ENCODE data around the gene UVRAG.
"Not testable (repeated sequence)": the region's sequence is repeated elsewhere in the genome, so short reads cannot be mapped to it uniquely, and the experiment has no call there.

UVRAG gene

GRCh38 chr11:75852406-75853017 lies 37.5 kb downstream of the UVRAG start:
- H3K36me3 ChIP-seq (ENCODE audit: control insufficient read depth, insufficient read depth, low read length), result no peaks in the 10 kb centered on the region
- H3K27me3 ChIP-seq (ENCODE audit: insufficient read depth, low read length, poor library complexity), result no peaks in the 10 kb centered on the region
- no peak overlapping the region for H3K27ac ChIP-seq (ENCODE audit: low read depth, low read length)
- no peak overlapping the region for H2BK120ac ChIP-seq (ENCODE audit: low read depth, low read length)
- no peak overlapping the region for H3K4me3 ChIP-seq (ENCODE audit: low read length)
- no peaks in the 10 kb centered on the region for H3K79me1 ChIP-seq (ENCODE audit: low read length)
- no peaks in the 10 kb centered on the region for H3K79me2 ChIP-seq (ENCODE audit: control insufficient read depth, insufficient read depth, low read length)
- WGBS (ENCODE audit: extremely low coverage, insufficient coverage, low lambda C conversion rate), result no CpG with 5 or more reads among the region's 5 CpGs
- H4K8ac ChIP-seq (ENCODE audit: low read depth, low read length), result no peak overlapping the region
- H4K5ac ChIP-seq (ENCODE audit: low read length), result no peak overlapping the region
- H2AK5ac ChIP-seq (ENCODE audit: low read length), result no peak overlapping the region
- no peak for DNase-seq
- no peak overlapping the region for H3K18ac ChIP-seq (ENCODE audit: low read length)
- no peak overlapping the region for H3K4ac ChIP-seq (ENCODE audit: low read depth, low read length)
- H3K23ac ChIP-seq (ENCODE audit: low read length), result no peak overlapping the region
- no peak overlapping the region for H3K4me2 ChIP-seq (ENCODE audit: low read length)
- no peak overlapping the region for H3K9ac ChIP-seq (ENCODE audit: low read length)
- no peak overlapping the region for H2BK15ac ChIP-seq (replicated peaks; ENCODE audit: low read depth)
- H3K56ac ChIP-seq (ENCODE audit: low read length), result no peak overlapping the region
- H3K4me1 ChIP-seq (ENCODE audit: control insufficient read depth, low read depth, low read length), result no peaks in the 10 kb centered on the region
- no peak overlapping the region for H2BK5ac ChIP-seq (ENCODE audit: low read length)

GRCh38 chr11:75853563-75853962 lies 38.6 kb downstream of the UVRAG start:
- H2AK5ac ChIP-seq (ENCODE audit: low read length); H3K4me1 ChIP-seq (ENCODE audit: control insufficient read depth, low read depth, low read length); H3K56ac ChIP-seq (ENCODE audit: low read length); H2BK15ac ChIP-seq (replicated peaks; ENCODE audit: low read depth); H3K9ac ChIP-seq (ENCODE audit: low read length); H3K4me3 ChIP-seq (ENCODE audit: low read length); H4K5ac ChIP-seq (ENCODE audit: low read length); H4K8ac ChIP-seq (ENCODE audit: low read depth, low read length); H3K4me2 ChIP-seq (ENCODE audit: low read length); H2BK120ac ChIP-seq (ENCODE audit: low read depth, low read length); H3K79me2 ChIP-seq (ENCODE audit: control insufficient read depth, insufficient read depth, low read length); H3K27ac ChIP-seq (ENCODE audit: low read depth, low read length); H3K23ac ChIP-seq (ENCODE audit: low read length); DNase-seq; H3K4ac ChIP-seq (ENCODE audit: low read depth, low read length); H3K27me3 ChIP-seq (ENCODE audit: insufficient read depth, low read length, poor library complexity); H2BK5ac ChIP-seq (ENCODE audit: low read length); H3K36me3 ChIP-seq (ENCODE audit: control insufficient read depth, insufficient read depth, low read length); H3K79me1 ChIP-seq (ENCODE audit: low read length); H3K18ac ChIP-seq (ENCODE audit: low read length): not testable (repeated sequence)
- no CpG with 5 or more reads among the region's 4 CpGs for WGBS (ENCODE audit: extremely low coverage, insufficient coverage, low lambda C conversion rate)

GRCh38 chr11:75853971-75854370 lies 39.0 kb downstream of the UVRAG start:
- Histone ChIP-seq H3K79me1 (ENCODE audit: low read length) (no peaks in the 10 kb centered on the region), H4K5ac (ENCODE audit: low read length) (no peak overlapping the region), H2AK5ac (ENCODE audit: low read length) (no peak overlapping the region), H3K9ac (ENCODE audit: low read length) (no peak overlapping the region), H3K36me3 (ENCODE audit: control insufficient read depth, insufficient read depth, low read length) (no peaks in the 10 kb centered on the region), H3K4me3 (ENCODE audit: low read length) (no peak overlapping the region), H3K79me2 (ENCODE audit: control insufficient read depth, insufficient read depth, low read length) (no peaks in the 10 kb centered on the region), H3K56ac (ENCODE audit: low read length) (no peak overlapping the region), H3K27ac (ENCODE audit: low read depth, low read length) (no peak overlapping the region), H2BK120ac (ENCODE audit: low read depth, low read length) (no peak overlapping the region), H2BK5ac (ENCODE audit: low read length) (no peak overlapping the region), H3K18ac (ENCODE audit: low read length) (no peak overlapping the region), H4K8ac (ENCODE audit: low read depth, low read length) (no peak overlapping the region), H3K27me3 (ENCODE audit: insufficient read depth, low read length, poor library complexity) (no peaks in the 10 kb centered on the region), H3K23ac (ENCODE audit: low read length) (no peak overlapping the region), H3K4ac (ENCODE audit: low read depth, low read length) (no peak overlapping the region), H3K4me1 (ENCODE audit: control insufficient read depth, low read depth, low read length) (no peaks in the 10 kb centered on the region), H3K4me2 (ENCODE audit: low read length) (no peak overlapping the region), H2BK15ac (replicated peaks; ENCODE audit: low read depth) (no peak overlapping the region)
- no peak for DNase-seq
- no CpG with 5 or more reads among the region's 1 CpG for WGBS (ENCODE audit: extremely low coverage, insufficient coverage, low lambda C conversion rate)

GRCh38 chr11:75855206-75855605 lies 40.2 kb downstream of the UVRAG start:
- Histone ChIP-seq H2BK5ac (ENCODE audit: low read length) (no peak overlapping the region), H4K8ac (ENCODE audit: low read depth, low read length) (no peak overlapping the region), H3K4me3 (ENCODE audit: low read length) (no peak overlapping the region), H2AK5ac (ENCODE audit: low read length) (no peak overlapping the region), H3K23ac (ENCODE audit: low read length) (no peak overlapping the region), H3K4me1 (ENCODE audit: control insufficient read depth, low read depth, low read length) (no peaks in the 10 kb centered on the region), H3K9ac (ENCODE audit: low read length) (no peak overlapping the region), H3K79me1 (ENCODE audit: low read length) (no peaks in the 10 kb centered on the region), H3K27me3 (ENCODE audit: insufficient read depth, low read length, poor library complexity) (no peaks in the 10 kb centered on the region), H4K5ac (ENCODE audit: low read length) (no peak overlapping the region), H2BK15ac (replicated peaks; ENCODE audit: low read depth) (no peak overlapping the region), H2BK120ac (ENCODE audit: low read depth, low read length) (no peak overlapping the region), H3K79me2 (ENCODE audit: control insufficient read depth, insufficient read depth, low read length) (no peaks in the 10 kb centered on the region), H3K56ac (ENCODE audit: low read length) (no peak overlapping the region), H3K36me3 (ENCODE audit: control insufficient read depth, insufficient read depth, low read length) (no peaks in the 10 kb centered on the region), H3K4me2 (ENCODE audit: low read length) (no peak overlapping the region), H3K18ac (ENCODE audit: low read length) (no peak overlapping the region), H3K4ac (ENCODE audit: low read depth, low read length) (no peak overlapping the region), H3K27ac (ENCODE audit: low read depth, low read length) (no peak overlapping the region)
- WGBS (ENCODE audit: extremely low coverage, insufficient coverage, low lambda C conversion rate), result no CpG with 5 or more reads among the region's 6 CpGs
- no peak for DNase-seq

GRCh38 chr11:75856912-75857311 lies 41.9 kb downstream of the UVRAG start:
- Histone ChIP-seq H3K79me1 (ENCODE audit: low read length) (no peaks in the 10 kb centered on the region), H3K79me2 (ENCODE audit: control insufficient read depth, insufficient read depth, low read length) (no peaks in the 10 kb centered on the region), H3K18ac (ENCODE audit: low read length) (no peak overlapping the region), H3K4me1 (ENCODE audit: control insufficient read depth, low read depth, low read length) (no peaks in the 10 kb centered on the region), H4K8ac (ENCODE audit: low read depth, low read length) (no peak overlapping the region), H3K4me3 (ENCODE audit: low read length) (no peak overlapping the region), H2BK5ac (ENCODE audit: low read length) (no peak overlapping the region), H3K4me2 (ENCODE audit: low read length) (no peak overlapping the region), H3K56ac (ENCODE audit: low read length) (no peak overlapping the region), H2BK120ac (ENCODE audit: low read depth, low read length) (no peak overlapping the region), H3K27ac (ENCODE audit: low read depth, low read length) (no peak overlapping the region), H3K23ac (ENCODE audit: low read length) (no peak overlapping the region), H2BK15ac (replicated peaks; ENCODE audit: low read depth) (no peak overlapping the region), H2AK5ac (ENCODE audit: low read length) (no peak overlapping the region), H4K5ac (ENCODE audit: low read length) (no peak overlapping the region), H3K9ac (ENCODE audit: low read length) (no peak overlapping the region), H3K36me3 (ENCODE audit: control insufficient read depth, insufficient read depth, low read length) (no peaks in the 10 kb centered on the region), H3K27me3 (ENCODE audit: insufficient read depth, low read length, poor library complexity) (no peaks in the 10 kb centered on the region), H3K4ac (ENCODE audit: low read depth, low read length) (no peak overlapping the region)
- WGBS (ENCODE audit: extremely low coverage, insufficient coverage, low lambda C conversion rate), result 100% methylated on average over 1 of the region's 3 CpGs
- no peak for DNase-seq

- no peak overlapping the region for H3K23ac ChIP-seq (ENCODE audit: low read length)
- no peaks in the 10 kb centered on the region for H3K79me2 ChIP-seq (ENCODE audit: control insufficient read depth, insufficient read depth, low read length)
- no peak overlapping the region for H3K4me2 ChIP-seq (ENCODE audit: low read length)
- no peak overlapping the region for H3K18ac ChIP-seq (ENCODE audit: low read length)
- no peak overlapping the region for H2BK15ac ChIP-seq (replicated peaks; ENCODE audit: low read depth)
- no peak overlapping the region for H4K8ac ChIP-seq (ENCODE audit: low read depth, low read length)
- H3K9ac ChIP-seq (ENCODE audit: low read length), result no peak overlapping the region
- no peak overlapping the region for H3K4me3 ChIP-seq (ENCODE audit: low read length)
- H4K5ac ChIP-seq (ENCODE audit: low read length), result no peak overlapping the region
- H2BK5ac ChIP-seq (ENCODE audit: low read length), result no peak overlapping the region
- H3K4ac ChIP-seq (ENCODE audit: low read depth, low read length), result no peak overlapping the region
- H3K79me1 ChIP-seq (ENCODE audit: low read length), result no peaks in the 10 kb centered on the region
- H3K56ac ChIP-seq (ENCODE audit: low read length), result no peak overlapping the region
- no peaks in the 10 kb centered on the region for H3K36me3 ChIP-seq (ENCODE audit: control insufficient read depth, insufficient read depth, low read length)
- no peak overlapping the region for H2AK5ac ChIP-seq (ENCODE audit: low read length)
- no peak overlapping the region for H3K27ac ChIP-seq (ENCODE audit: low read depth, low read length)
- DNase-seq, result no peak
- no peaks in the 10 kb centered on the region for H3K4me1 ChIP-seq (ENCODE audit: control insufficient read depth, low read depth, low read length)
- H2BK120ac ChIP-seq (ENCODE audit: low read depth, low read length), result no peak overlapping the region
- H3K27me3 ChIP-seq (ENCODE audit: insufficient read depth, low read length, poor library complexity), result no peaks in the 10 kb centered on the region
Measured at GRCh38 chr11:75858042-75858441, 43.0 kb downstream of the UVRAG start.
